ENCODE results near the gene TROAP.
"Not testable (repeated sequence)": the region's sequence is repeated elsewhere in the genome, so short reads cannot be mapped to it uniquely, and the experiment has no call there.

DNA sequence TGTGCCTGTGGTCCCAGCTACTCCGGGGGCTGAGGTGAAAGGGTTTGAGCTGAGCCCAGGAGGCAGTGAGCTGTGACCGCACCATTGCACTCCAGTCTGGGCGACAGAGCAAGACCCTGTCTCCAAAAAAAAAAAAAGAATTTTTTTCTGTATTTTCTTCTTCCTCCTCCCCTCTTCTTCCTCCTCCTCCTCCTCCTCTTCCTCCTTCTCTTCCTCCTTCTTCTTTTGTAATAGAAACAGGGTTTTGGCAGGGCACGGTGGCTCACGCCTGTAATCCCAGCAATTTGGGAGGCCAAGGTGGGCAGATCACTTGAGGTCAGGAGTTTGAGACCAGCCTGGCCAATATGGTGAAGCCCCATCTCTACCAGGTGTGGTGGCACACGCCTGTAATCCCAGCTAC lies 42.5 kb upstream of the TROAP start:
- TF ChIP-seq, protein P1, sequence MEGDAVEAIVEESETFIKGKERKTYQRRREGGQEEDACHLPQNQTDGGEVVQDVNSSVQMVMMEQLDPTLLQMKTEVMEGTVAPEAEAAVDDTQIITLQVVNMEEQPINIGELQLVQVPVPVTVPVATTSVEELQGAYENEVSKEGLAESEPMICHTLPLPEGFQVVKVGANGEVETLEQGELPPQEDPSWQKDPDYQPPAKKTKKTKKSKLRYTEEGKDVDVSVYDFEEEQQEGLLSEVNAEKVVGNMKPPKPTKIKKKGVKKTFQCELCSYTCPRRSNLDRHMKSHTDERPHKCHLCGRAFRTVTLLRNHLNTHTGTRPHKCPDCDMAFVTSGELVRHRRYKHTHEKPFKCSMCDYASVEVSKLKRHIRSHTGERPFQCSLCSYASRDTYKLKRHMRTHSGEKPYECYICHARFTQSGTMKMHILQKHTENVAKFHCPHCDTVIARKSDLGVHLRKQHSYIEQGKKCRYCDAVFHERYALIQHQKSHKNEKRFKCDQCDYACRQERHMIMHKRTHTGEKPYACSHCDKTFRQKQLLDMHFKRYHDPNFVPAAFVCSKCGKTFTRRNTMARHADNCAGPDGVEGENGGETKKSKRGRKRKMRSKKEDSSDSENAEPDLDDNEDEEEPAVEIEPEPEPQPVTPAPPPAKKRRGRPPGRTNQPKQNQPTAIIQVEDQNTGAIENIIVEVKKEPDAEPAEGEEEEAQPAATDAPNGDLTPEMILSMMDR (IDR thresholded peaks at IDR 0.05), result not testable (repeated sequence)
- TF ChIP-seq POLR2AphosphoS5 (IDR thresholded peaks at IDR 0.05), result not testable (repeated sequence)

Data from breast epithelium (tissue), 3 donors.